ENCODE results near the gene METTL13. TPM values are rescaled to one million over a fixed set of nuclear protein-coding genes. Genes with fewer than 3 reads are reported as not detected.

Gene METTL13
- total and polyA plus RNA-seq, 2 of the 8 experiments (the other 6 are each of a cell fraction or from before 2014, with no cell fraction given): 38.1 to 66.3 TPM

- TF ChIP-seq RNF2 (IDR thresholded peaks at IDR 0.05; ENCODE audit: borderline replicate concordance, low read depth, low read length, missing control alignments, poor library complexity, severe bottlenecking): no peak
These were observed 32.8 kb upstream of the METTL13 start (continued) for GRCh38 chr1:171748651-171749050.
